ENCODE data around the gene MCM3AP.
"Not testable (repeated sequence)": the region's sequence is repeated elsewhere in the genome, so short reads cannot be mapped to it uniquely, and the experiment has no call there.

Gene MCM3AP

GRCh38 chr21:46203203-46203600, 82.2 kb downstream of the MCM3AP start:
- no peak for DNase-seq (ENCODE audit: low spot score)

GRCh38 chr21:46202592-46203202, 82.7 kb downstream of the MCM3AP start:
- DNase-seq (ENCODE audit: low spot score), result no peak

DNA sequence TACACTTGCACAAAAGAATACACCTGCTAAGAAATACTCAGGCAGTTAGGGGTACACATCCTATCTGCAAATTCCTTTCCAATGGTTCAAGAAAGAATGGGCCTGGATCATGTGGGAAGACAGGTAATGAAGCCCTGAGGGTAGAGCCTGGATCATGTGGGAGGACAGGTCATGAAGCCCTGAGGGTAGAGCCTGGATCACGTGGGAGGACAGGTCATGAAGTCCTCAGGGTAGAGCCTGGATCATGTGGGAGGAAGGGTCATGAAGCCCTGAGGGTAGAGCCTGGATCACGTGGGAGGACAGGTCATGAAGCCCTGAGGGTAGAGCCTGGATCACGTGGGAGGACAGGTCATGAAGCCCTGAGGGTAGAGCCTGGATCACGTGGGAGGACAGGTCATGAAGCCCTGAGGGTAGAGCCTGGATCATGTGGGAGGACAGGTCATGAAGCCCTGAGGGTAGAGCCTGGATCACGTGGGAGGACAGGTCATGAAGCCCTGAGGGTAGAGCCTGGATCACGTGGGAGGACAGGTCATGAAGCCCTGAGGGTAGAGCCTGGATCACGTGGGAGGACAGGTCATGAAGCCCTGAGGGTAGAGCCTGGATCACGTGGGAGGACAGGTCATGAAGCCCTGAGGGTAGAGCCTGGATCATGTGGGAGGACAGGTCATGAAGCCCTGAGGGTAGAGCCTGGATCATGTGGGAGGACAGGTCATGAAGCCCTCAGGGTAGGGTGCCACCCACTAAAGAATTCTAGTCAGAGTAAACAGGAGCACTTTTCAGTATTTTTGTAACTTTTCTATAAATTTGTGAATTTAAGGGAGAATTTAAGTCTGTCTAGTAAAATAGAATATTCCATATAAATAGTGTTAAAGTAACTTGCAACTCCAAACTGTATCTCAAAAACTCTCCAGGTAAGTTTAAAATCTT, 84.3 kb downstream of the MCM3AP start:
- DNase-seq (ENCODE audit: low spot score), result not testable (repeated sequence)

DNA sequence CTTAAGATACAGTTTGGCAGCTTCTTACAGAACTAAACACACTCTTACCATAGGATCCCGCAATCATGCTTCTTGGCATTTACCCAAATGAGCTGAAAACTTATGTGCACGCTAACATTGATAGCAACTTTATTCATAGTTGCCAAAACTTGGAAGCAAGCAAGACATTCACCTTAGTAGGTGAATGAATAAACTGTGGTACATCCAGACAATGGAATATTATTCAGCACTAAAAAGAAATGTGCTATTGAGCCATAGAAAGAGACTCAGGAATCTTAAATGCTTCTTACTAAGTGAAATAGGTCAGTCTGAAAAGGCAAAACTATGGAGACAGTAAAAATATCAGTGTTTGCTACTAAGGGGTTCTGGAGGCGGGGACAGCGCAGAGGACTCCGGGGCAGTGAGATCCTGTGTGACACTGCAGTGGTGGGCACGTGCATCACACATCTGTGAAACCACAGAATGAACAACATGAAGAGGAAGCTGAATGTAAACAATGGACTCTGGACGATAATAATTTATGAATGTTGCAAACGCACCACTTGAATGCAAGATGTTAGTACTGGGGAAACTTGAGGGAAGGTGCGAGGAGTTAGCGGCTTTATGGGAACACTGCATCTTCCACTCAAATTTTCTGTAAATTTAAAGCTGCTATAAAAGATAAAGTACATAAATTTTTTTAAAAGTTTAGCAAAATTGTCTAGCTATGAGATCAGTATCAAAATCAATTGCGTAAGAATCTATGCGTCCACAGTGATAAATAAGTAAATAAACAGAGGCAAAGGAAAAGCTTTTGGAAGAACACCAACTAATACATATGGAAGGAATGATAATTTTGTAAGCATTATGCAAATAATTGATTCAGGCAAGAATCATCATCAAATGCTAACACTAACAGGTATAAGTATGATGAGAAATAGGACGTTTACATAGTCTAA, 85.7 kb downstream of the MCM3AP start:
- DNase-seq (ENCODE audit: low spot score), result no peak

- no peak for DNase-seq (ENCODE audit: low spot score)
Observed at GRCh38 chr21:46196733-46197132, 88.7 kb downstream of the MCM3AP start.

- no peak for DNase-seq (ENCODE audit: low spot score)
Observed at GRCh38 chr21:46195595-46196195, 89.7 kb downstream of the MCM3AP start.

DNA sequence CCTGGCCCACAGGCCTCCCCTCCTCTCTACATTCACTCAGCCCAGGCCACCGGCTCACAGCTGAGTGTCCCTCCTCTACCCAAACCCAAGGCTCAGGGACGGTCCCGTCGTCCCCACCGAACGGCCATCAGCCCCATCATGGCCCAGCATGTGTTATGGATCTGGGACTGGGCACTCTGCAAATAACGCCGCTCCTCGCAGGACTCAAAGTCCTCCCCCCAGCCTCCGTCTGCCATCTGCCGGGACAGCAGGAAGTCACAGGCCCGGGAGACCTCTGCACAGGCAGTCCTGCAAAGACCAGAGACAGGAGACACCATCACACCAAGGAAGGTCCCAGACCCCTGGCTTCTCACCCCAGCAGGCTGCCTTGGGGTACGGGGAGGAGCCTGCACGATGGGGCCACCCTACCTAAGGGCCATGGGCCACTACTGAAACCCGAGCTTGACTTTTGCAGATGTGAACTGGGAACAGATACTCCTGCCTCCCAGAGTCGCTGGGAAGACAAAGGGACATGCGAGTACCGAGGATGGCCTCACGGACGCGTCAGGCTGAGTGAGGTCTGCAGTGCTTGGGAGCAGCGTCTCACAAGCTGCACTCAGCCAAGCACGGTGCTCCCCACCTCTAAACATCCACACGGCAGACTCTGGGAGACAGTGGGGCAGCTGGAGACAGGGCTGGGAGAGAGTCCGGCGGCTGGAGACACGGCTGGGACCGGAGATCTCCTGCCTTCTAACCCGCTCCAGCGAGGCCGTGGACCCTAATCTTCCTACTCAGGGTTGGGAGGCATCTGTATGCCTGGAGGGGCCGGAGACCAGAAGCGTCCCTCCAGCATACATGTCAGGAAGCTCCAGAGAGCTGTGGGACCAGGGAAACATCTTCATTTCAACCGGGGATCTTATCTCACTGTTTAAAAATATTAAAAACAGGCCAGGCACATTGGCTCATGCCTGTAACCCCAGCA, 90.8 kb downstream of the MCM3AP start:
- DNase-seq (ENCODE audit: low spot score), result no peak

- no peak for DNase-seq (ENCODE audit: low spot score)
Observed at GRCh38 chr21:46193829-46194373, 91.5 kb downstream of the MCM3AP start.

GRCh38 chr21:46191686-46192575, 93.5 kb downstream of the MCM3AP start:
- DNase-seq (ENCODE audit: low spot score), result no peak

- no peak for DNase-seq (ENCODE audit: low spot score)
Observed at GRCh38 chr21:46191257-46191685, 94.1 kb downstream of the MCM3AP start.

DNA sequence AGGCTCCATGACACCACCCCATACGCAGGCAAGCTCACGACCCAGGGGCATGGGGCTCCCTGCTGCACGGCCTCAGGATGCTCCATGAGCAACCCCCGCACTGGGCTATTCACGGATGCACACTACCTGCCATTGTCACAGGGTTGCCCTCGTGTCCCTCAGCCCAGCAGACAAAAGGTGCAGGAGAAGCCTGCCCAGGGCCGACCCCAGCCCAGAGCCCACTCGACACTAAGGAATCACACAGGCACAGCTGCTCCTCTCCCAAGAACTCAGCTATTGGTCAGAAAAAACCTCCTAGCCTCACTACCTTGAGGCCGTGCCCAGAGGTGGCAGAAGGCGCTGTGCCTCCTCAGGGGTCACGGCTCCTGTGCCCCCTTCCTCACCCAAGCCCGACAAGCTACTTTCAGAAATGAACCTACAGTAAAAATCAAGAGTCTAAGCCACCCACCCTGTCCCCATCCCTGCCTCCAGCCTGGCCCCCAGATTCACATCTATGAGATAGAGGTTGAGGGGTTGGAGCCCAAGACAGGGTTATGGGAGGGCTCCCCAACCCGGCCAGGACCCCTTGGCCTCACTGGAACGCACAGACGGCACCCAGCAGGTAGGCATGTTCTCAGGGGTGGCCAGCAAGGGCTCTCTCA, 94.8 kb downstream of the MCM3AP start:
- no peak for DNase-seq (ENCODE audit: low spot score)

DNA sequence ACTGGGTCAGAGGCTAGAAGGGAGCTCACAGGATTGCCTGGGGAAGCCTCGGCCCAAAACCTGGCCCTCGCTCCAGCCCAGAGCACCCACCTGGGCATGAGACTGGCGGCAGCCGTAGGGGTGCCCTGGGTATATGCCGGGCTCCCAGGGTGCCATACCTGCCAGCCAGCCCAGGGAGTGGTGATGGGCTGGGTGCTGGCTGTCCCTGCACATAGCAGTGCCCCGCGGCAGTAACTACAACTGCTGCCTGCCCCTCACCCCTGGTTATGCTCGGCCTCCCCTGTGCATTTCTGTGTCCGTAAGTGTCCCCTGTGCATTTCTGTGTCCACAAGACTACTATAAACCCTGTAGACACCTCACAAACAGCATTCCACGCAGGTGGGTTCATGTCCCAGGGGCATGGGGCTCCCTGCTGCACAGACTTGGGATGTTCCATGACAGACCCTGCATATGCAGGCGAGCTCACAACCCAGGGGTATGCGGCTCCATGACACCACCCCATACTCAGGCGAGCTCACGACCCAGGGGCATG, 95.4 kb downstream of the MCM3AP start:
- no peak for DNase-seq (ENCODE audit: low spot score)

DNA sequence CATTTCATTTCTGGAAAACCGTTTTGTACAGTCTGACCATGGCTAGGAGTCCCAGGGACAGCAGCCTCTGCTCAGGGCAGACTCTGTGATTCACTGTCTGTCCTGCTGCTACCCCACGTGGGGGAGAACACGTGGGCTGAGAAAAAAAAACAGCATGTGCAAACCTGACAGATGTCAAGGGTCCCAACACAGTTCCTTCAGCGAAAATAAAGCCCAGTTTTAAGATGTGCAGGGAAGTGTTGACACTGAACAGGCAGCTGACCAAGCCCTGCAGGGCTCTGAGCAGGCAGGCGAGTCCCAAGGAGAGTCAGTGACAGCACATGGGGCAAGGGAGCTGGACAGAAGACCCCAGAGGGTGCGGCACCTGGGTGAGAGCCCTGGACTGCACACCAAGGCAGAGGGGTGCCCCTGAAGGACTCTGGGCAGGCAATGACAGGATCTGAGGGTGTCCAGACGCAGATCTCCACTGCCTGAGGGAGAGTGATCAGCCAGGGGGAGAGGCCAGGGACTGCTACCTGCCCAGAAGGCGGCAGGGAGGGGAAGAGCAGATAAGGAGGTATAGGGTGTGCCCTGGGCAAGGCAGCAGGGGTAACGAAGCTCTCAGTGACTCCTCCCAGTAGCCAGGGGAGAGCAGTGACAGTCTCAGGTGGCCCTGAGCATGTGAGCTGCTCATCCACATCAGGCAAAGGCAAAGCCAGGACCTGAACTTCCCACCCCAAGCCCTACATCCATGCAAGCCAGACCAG, 96.0 kb downstream of the MCM3AP start:
- peak; percentile 38 for DNase-seq (ENCODE audit: low spot score)

GRCh38 chr21:46188226-46189212, 96.9 kb downstream of the MCM3AP start:
- DNase-seq (ENCODE audit: low spot score), result peak; percentile 80

GRCh38 chr21:46187814-46188213, 97.6 kb downstream of the MCM3AP start:
- DNase-seq (ENCODE audit: low spot score), result no peak

GRCh38 chr21:46187261-46187660, 98.2 kb downstream of the MCM3AP start:
- DNase-seq (ENCODE audit: low spot score), result no peak

- no peak for DNase-seq (ENCODE audit: low spot score)
Observed at GRCh38 chr21:46185716-46186115, 99.7 kb downstream of the MCM3AP start.

Data from globus pallidus (tissue), 1 donor.